ENCODE results near the gene DPH6. TPM values are rescaled to one million over a fixed set of nuclear protein-coding genes. Genes with fewer than 3 reads are reported as not detected.
A peak's percentile ranks its signal among the peaks of the same experiment; 100 is the strongest.

DPH6 gene
- total and polyA plus RNA-seq, 8 donors: 2.6 to 15.1 (median 11.8) TPM

DNA sequence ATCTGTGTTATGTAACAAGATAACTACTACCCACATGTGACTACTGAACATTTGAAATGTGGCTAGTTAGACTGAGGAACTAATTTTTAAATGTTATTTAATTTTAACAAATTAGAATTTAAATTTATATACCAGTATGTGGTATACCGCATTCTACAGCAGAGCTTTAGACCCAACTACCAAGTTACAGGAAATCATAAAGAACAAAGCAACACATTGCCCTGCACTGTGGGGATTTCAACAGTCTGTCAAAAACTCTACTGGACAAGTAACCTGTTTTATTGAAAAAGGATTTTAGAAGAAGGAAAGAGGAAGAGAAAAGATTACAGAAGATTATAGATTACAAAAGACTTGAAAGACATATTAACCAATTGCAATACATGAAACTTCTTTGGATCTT lies 64.9 kb downstream of the DPH6 start:
- FAIRE-seq (peak; percentile 23), DNase-seq (no peak), ATAC-seq (no peak)
- Histone ChIP-seq H3K27ac (no peak overlapping the region), H3K36me3 (no peaks in the 10 kb centered on the region), H3K27me3 (no peaks in the 10 kb centered on the region), H3K9me3 (no peaks in the 10 kb centered on the region), H3K4me1 (peaks cover 0 to 8% (median 0%) of the 10 kb centered on the region in 3 donors), H3K4me3 (no peak overlapping the region)
- WGBS, 2 donors: 94 to 97% methylated on average over 1 of the region's 1 CpG
- intact Hi-C loops (cut with DNase I): no loop called here
- TF ChIP-seq CTCF (IDR thresholded peaks at IDR 0.05): no peak

- FAIRE-seq (no peak), ATAC-seq (no peak), DNase-seq (no peak)
- Histone ChIP-seq H3K27me3 (no peaks in the 10 kb centered on the region), H3K9me3 (no peaks in the 10 kb centered on the region), H3K36me3 (no peaks in the 10 kb centered on the region), H3K4me3 (no peak overlapping the region), H3K27ac (no peak overlapping the region), H3K4me1 (peaks cover 0 to 8% (median 0%) of the 10 kb centered on the region in 3 donors)
- TF ChIP-seq CTCF (IDR thresholded peaks at IDR 0.05): no peak
- intact Hi-C loops (cut with DNase I): no loop called here
- WGBS, 2 donors: 63 to 72% methylated on average over 1 of the region's 1 CpG
Observed at GRCh38 chr15:35479423-35479822, 66.5 kb downstream of the DPH6 start.

GRCh38 chr15:35477312-35478262 lies 68.4 kb downstream of the DPH6 start:
- intact Hi-C loops (cut with DNase I): no loop called here
- 71 to 73% methylated on average over 4 of the region's 4 CpGs for WGBS, 2 donors
- Histone ChIP-seq H3K4me1 (peaks cover 0 to 8% (median 0%) of the 10 kb centered on the region in 3 donors), H3K4me3 (no peak overlapping the region), H3K27me3 (no peaks in the 10 kb centered on the region), H3K36me3 (no peaks in the 10 kb centered on the region), H3K9me3 (no peaks in the 10 kb centered on the region), H3K27ac (no peak overlapping the region)
- FAIRE-seq: no peak
- no peak for TF ChIP-seq CTCF (IDR thresholded peaks at IDR 0.05)
- ATAC-seq: no peak
- DNase-seq: no peak

GRCh38 chr15:35471024-35471423 lies 74.9 kb downstream of the DPH6 start:
- H3K27ac ChIP-seq: no peak overlapping the region
- intact Hi-C loops (cut with DNase I): no loop called here
- no peaks in the 10 kb centered on the region for H3K36me3 ChIP-seq
- no peaks in the 10 kb centered on the region for H3K4me1 ChIP-seq
- DNase-seq: no peak
- no peak for TF ChIP-seq CTCF (IDR thresholded peaks at IDR 0.05)
- no peaks in the 10 kb centered on the region for H3K9me3 ChIP-seq
- H3K4me3 ChIP-seq: no peak overlapping the region
- no peak for FAIRE-seq
- no peak for ATAC-seq
- no peaks in the 10 kb centered on the region for H3K27me3 ChIP-seq

DNA sequence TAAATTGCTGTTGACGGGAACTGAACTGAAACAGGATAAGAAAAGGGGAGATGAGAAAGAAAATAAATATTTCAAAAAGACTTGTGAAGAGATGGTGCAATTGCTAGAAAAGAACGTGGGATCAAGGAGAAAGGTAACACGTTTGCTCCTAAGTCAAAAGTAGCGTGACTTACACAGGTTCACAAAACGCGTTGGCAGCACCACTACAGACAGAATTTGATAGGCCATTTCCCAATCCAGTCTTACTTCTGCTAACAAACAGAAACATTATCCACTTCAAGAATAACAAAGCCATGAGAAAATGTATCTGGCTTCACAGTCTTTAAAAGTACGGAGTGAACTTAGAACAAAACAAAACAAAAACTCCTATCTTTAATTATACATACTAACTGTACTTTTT lies 75.5 kb downstream of the DPH6 start:
- WGBS, 2 donors: 89 to 93% methylated on average over 7 of the region's 7 CpGs
- TF ChIP-seq CTCF (IDR thresholded peaks at IDR 0.05): no peak
- Histone ChIP-seq H3K36me3 (no peaks in the 10 kb centered on the region), H3K4me3 (no peak overlapping the region), H3K27me3 (no peaks in the 10 kb centered on the region), H3K27ac (no peak overlapping the region), H3K4me1 (no peaks in the 10 kb centered on the region), H3K9me3 (no peaks in the 10 kb centered on the region)
- FAIRE-seq: no peak
- DNase-seq: no peak
- no peak for ATAC-seq
- intact Hi-C loops (cut with DNase I): no loop called here
